ENCODE data around the gene ZFP36. TPM values are rescaled to one million over a fixed set of nuclear protein-coding genes. Genes with fewer than 3 reads are reported as not detected.

The ZFP36 gene, protein sequence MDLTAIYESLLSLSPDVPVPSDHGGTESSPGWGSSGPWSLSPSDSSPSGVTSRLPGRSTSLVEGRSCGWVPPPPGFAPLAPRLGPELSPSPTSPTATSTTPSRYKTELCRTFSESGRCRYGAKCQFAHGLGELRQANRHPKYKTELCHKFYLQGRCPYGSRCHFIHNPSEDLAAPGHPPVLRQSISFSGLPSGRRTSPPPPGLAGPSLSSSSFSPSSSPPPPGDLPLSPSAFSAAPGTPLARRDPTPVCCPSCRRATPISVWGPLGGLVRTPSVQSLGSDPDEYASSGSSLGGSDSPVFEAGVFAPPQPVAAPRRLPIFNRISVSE
- 2.5 and 5.2 TPM in 2 replicates for total RNA-seq

GRCh38 chr19:39406656-39407409 is at the start of gene ZFP36:
Gene ZFP36, plus strand, starts transcription at chr19:39406847. Its CDS starts 58 bp downstream, at chr19:39406905.

GRCh38 chr19:39390751-39391437 is 15.8 kb upstream of the ZFP36 start, which contains the start of the genes MED29 and PAF1:
Gene MED29, plus strand, starts transcription at chr19:39391378. Its CDS starts 45 bp downstream, at chr19:39391423.
Gene PAF1, minus strand, starts transcription at chr19:39391106. Its CDS starts 242 bp downstream, at chr19:39390864.

GRCh38 chr19:39412100-39412866 is 5.6 kb downstream of the ZFP36 start, which contains the start of gene PLEKHG2:
Gene PLEKHG2, plus strand, starts transcription at chr19:39412669. Its CDS starts 1,418 bp downstream, at chr19:39414087.

GRCh38 chr19:39435499-39436349 is 29.1 kb downstream of the ZFP36 start, which contains the start of gene RPS16:
Gene RPS16, minus strand, starts transcription at chr19:39435949. Its CDS starts 54 bp downstream, at chr19:39435895.

GRCh38 chr19:39445196-39446111 is 38.8 kb downstream of the ZFP36 start, which contains the start of gene SUPT5H:
Gene SUPT5H, plus strand, starts transcription at chr19:39445582. Its CDS starts 309 bp downstream, at chr19:39445891.

Other genes starting within 250 kb of the ZFP36 start
- not detected in 2 replicates for gene NCCRP1, start 209.9 kb upstream of the ZFP36 start, total RNA-seq
- not detected in 2 replicates for gene SYCN, start 202.6 kb upstream of the ZFP36 start, total RNA-seq
- gene IFNL3, start 161.8 kb upstream of the ZFP36 start, total RNA-seq: not detected in 2 replicates
- not detected in 2 replicates for gene IFNL4, start 158.0 kb upstream of the ZFP36 start, total RNA-seq
- gene IFNL2, start 138.5 kb upstream of the ZFP36 start, total RNA-seq: not detected in 2 replicates
- not detected in 2 replicates for gene IFNL1, start 110.4 kb upstream of the ZFP36 start, total RNA-seq
- gene LRFN1, start 86.0 kb upstream of the ZFP36 start, total RNA-seq: under 0.01 TPM in 1 of 2 replicates, not detected in the other
- 0.87 and 2.6 TPM in 2 replicates for gene GMFG, start 70.8 kb upstream of the ZFP36 start, total RNA-seq
- 33.6 and 40.2 TPM in 2 replicates for gene SAMD4B, start 64.4 kb upstream of the ZFP36 start, total RNA-seq
- 44.8 and 65.8 TPM in 2 replicates for gene PAF1, start 15.7 kb upstream of the ZFP36 start, total RNA-seq
- gene MED29, start 15.5 kb upstream of the ZFP36 start, total RNA-seq: 13.9 and 14.5 TPM in 2 replicates
- 18.1 and 29.5 TPM in 2 replicates for gene PLEKHG2, start 5.8 kb downstream of the ZFP36 start, total RNA-seq
- gene RPS16, start 29.1 kb downstream of the ZFP36 start, total RNA-seq: 38.5 and 131 TPM in 2 replicates
- 58.9 and 87.9 TPM in 2 replicates for gene SUPT5H, start 38.7 kb downstream of the ZFP36 start, total RNA-seq
- gene TIMM50, start 74.0 kb downstream of the ZFP36 start, total RNA-seq: 50.5 and 68.8 TPM in 2 replicates
- gene DLL3, start 92.1 kb downstream of the ZFP36 start, total RNA-seq: 0.06 TPM in 1 of 2 replicates, not detected in the other
- not detected in 2 replicates for gene SELENOV, start 108.3 kb downstream of the ZFP36 start, total RNA-seq
- gene EID2B, start 126.0 kb downstream of the ZFP36 start, total RNA-seq: 3.4 and 4.2 TPM in 2 replicates
- 10.1 and 11.9 TPM in 2 replicates for gene EID2, start 133.3 kb downstream of the ZFP36 start, total RNA-seq
- gene LGALS13, start 195.7 kb downstream of the ZFP36 start, total RNA-seq: not detected in 2 replicates
- not detected in 2 replicates for gene LGALS16, start 249.1 kb downstream of the ZFP36 start, total RNA-seq